ENCODE data around the gene SULT1C2. TPM values are rescaled to one million over a fixed set of nuclear protein-coding genes. Genes with fewer than 3 reads are reported as not detected.

The SULT1C2 gene
- polyA plus RNA-seq, 2 of the 4 experiments (the other 2 are of a cell fraction), result 0.36 to 0.56 TPM

DNA sequence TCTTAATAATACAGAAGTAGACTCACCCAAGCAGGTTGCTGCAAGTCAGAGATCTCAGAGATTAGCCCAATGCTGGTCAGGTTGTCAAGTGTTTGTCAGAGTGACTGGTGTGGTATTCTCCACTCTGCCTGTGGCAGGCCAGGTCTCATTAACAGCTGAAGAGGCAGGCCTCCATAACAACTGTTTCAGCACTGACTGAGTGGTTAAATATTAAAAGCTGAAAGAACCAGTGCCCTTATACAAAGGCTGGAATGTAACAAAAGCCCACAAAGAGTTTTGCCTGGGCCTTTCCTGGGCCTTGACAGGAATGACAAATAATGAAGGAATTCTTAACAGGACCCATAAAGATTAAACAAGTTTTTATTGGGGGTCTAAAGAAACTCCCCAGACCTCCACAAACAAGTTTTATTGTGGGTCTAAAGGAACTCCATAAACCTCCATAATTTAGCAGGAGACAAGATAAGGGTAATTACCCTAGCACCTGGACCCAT lies 26.8 kb downstream of the SULT1C2 start:
- Histone ChIP-seq H3K27ac (peak overlapping the region; percentile 34 to 42; a peak in 4 of 6 replicates), H3K4me3 (no peak overlapping the region), H3K9me3 (no peaks in the 10 kb centered on the region), H3K4me2 (peak overlapping the region; percentile 31), H3K4me1 (peaks cover 22% of the 10 kb centered on the region)
- ChIA-PET CTCF (no interaction called here), POLR2A (no interaction called here)
- ATAC-seq (peak in 1 of 2 experiments; percentile 46; a peak in 2 of 6 replicates), DNase-seq (ENCODE audit: low read depth in 1 of 2, low spot score in 1 of 2) (no peak), FAIRE-seq (no peak)
- no peak for TF ChIP-seq ATOH8 (CRISPR knock-in tag; IDR thresholded peaks at IDR 0.05; ENCODE audit: low read depth)
- no peak for TF ChIP-seq EP300 (IDR thresholded peaks at IDR 0.05)

DNA sequence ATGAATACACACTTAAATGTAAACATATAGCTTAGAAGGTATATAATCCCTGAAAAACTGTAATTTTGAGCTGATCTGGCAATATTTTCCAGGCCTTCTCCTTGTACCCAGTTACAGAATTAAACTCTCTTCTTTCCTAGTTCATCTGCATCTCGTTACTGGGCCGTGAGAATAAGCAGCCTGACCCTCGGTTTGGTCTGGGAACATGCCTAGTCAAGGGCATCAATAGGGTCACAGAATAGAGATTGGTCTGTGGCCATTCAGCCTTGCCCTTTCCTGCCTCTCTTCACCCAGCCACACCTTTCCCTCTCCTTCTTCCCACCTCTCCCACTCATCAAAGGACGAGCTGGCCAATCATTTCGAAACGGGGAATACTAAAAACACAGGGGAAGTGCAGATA lies 27.3 kb downstream of the SULT1C2 start:
- Histone ChIP-seq H3K4me2 (peak overlapping the region; percentile 31; the same call in 2 of the 3 replicates), H3K4me1 (peaks cover 22% of the 10 kb centered on the region), H3K27ac (peak overlapping the region in 1 of 2 experiments; percentile 34; a peak in 2 of 6 replicates), H3K4me3 (no peak overlapping the region), H3K9me3 (no peaks in the 10 kb centered on the region)
- ChIA-PET CTCF (no interaction called here), POLR2A (no interaction called here)
- no peak for DNase-seq (ENCODE audit: low read depth in 1 of 2, low spot score in 1 of 2)
- no peak for FAIRE-seq
- no peak for ATAC-seq
- TF ChIP-seq NPAS2 (CRISPR knock-in tag; IDR thresholded peaks at IDR 0.05; ENCODE audit: borderline replicate concordance) (no peak), MAFK (IDR thresholded peaks at IDR 0.05; ENCODE audit: partially characterized antibody) (peak; percentile 79)
- WGBS (ENCODE audit: missing lambda C conversion rate), result 82% methylated on average over 6 of the region's 6 CpGs

- DNase-seq (ENCODE audit: low read depth in 1 of 2, low spot score in 1 of 2) (no peak), ATAC-seq (no peak), FAIRE-seq (no peak)
- H3K4me1 ChIP-seq, result peaks cover 22% of the 10 kb centered on the region
- H3K27ac ChIP-seq, result peak overlapping the region in 1 of 2 experiments; percentile 34; a peak in 2 of 6 replicates
- H3K9me3 ChIP-seq, result no peaks in the 10 kb centered on the region
- TF ChIP-seq HOXB13 (CRISPR knock-in tag; IDR thresholded peaks at IDR 0.05; ENCODE audit: low read depth), result no peak
- no peak for TF ChIP-seq BHLHE40 (IDR thresholded peaks at IDR 0.05; ENCODE audit: low read depth, low read length)
- TF ChIP-seq ZFP36 (IDR thresholded peaks at IDR 0.05; ENCODE audit: borderline replicate concordance, partially characterized antibody), result no peak
- no peak for TF ChIP-seq RAD21 (conservative IDR thresholded peaks at IDR 0.05 in 1 of 2, IDR thresholded peaks at IDR 0.05 in 1 of 2)
- no peak for TF ChIP-seq CBX8 (IDR thresholded peaks at IDR 0.05)
- no peak for TF ChIP-seq EHF (CRISPR knock-in tag; IDR thresholded peaks at IDR 0.05)
- TF ChIP-seq, protein P1, sequence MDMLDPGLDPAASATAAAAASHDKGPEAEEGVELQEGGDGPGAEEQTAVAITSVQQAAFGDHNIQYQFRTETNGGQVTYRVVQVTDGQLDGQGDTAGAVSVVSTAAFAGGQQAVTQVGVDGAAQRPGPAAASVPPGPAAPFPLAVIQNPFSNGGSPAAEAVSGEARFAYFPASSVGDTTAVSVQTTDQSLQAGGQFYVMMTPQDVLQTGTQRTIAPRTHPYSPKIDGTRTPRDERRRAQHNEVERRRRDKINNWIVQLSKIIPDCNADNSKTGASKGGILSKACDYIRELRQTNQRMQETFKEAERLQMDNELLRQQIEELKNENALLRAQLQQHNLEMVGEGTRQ (IDR thresholded peaks at IDR 0.05), result no peak
- no peak for TF ChIP-seq RCOR1 (IDR thresholded peaks at IDR 0.05; ENCODE audit: low read depth, low read length)
- TF ChIP-seq NPAS2 (CRISPR knock-in tag; IDR thresholded peaks at IDR 0.05; ENCODE audit: borderline replicate concordance), result no peak
- no peak for TF ChIP-seq RARB (CRISPR knock-in tag; IDR thresholded peaks at IDR 0.05)
- no peak for TF ChIP-seq CHD4 (IDR thresholded peaks at IDR 0.05; ENCODE audit: borderline replicate concordance)
- TF ChIP-seq RFX5 (IDR thresholded peaks at IDR 0.05), result no peak
- TF ChIP-seq CBX2 (IDR thresholded peaks at IDR 0.05; ENCODE audit: borderline replicate concordance, low read depth), result no peak
- TF ChIP-seq E2F6 (IDR thresholded peaks at IDR 0.05; ENCODE audit: borderline replicate concordance, low read depth), result no peak
- TF ChIP-seq KDM5A (IDR thresholded peaks at IDR 0.05), result no peak
- TF ChIP-seq, protein P2, sequence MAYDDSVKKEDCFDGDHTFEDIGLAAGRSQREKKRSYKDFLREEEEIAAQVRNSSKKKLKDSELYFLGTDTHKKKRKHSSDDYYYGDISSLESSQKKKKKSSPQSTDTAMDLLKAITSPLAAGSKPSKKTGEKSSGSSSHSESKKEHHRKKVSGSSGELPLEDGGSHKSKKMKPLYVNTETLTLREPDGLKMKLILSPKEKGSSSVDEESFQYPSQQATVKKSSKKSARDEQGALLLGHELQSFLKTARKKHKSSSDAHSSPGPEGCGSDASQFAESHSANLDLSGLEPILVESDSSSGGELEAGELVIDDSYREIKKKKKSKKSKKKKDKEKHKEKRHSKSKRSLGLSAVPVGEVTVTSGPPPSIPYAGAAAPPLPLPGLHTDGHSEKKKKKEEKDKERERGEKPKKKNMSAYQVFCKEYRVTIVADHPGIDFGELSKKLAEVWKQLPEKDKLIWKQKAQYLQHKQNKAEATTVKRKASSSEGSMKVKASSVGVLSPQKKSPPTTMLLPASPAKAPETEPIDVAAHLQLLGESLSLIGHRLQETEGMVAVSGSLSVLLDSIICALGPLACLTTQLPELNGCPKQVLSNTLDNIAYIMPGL (CRISPR knock-in tag; IDR thresholded peaks at IDR 0.05; ENCODE audit: borderline replicate concordance), result no peak
- no peak for TF ChIP-seq CEBPB (IDR thresholded peaks at IDR 0.05)
- TF ChIP-seq, protein P3, sequence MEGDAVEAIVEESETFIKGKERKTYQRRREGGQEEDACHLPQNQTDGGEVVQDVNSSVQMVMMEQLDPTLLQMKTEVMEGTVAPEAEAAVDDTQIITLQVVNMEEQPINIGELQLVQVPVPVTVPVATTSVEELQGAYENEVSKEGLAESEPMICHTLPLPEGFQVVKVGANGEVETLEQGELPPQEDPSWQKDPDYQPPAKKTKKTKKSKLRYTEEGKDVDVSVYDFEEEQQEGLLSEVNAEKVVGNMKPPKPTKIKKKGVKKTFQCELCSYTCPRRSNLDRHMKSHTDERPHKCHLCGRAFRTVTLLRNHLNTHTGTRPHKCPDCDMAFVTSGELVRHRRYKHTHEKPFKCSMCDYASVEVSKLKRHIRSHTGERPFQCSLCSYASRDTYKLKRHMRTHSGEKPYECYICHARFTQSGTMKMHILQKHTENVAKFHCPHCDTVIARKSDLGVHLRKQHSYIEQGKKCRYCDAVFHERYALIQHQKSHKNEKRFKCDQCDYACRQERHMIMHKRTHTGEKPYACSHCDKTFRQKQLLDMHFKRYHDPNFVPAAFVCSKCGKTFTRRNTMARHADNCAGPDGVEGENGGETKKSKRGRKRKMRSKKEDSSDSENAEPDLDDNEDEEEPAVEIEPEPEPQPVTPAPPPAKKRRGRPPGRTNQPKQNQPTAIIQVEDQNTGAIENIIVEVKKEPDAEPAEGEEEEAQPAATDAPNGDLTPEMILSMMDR (IDR thresholded peaks at IDR 0.05), result no peak
- TF ChIP-seq HDAC2 (IDR thresholded peaks at IDR 0.05), result no peak
- TF ChIP-seq TFCP2L1 (CRISPR knock-in tag; IDR thresholded peaks at IDR 0.05), result no peak
- no peak overlapping the region for H3K4me2 ChIP-seq
- ChIA-PET POLR2A (no interaction called here), CTCF (interaction anchor here (0.6 kb wide), 1 partner anchor 304 kb away, joined by 3 read pairs; no protein-coding TSS in a partner anchor)
- 90% methylated on average over 13 of the region's 13 CpGs for WGBS (ENCODE audit: missing lambda C conversion rate)
- H3K4me3 ChIP-seq, result no peak overlapping the region
These were observed 28.0 kb downstream of the SULT1C2 start for GRCh38 chr2:108316461-108317258.
